OCI-LY7 (cell line): ENCODE results near the gene CTDSPL. TPM values are rescaled to one million over a fixed set of nuclear protein-coding genes. Genes with fewer than 3 reads are reported as not detected.

ENCODE experiments used
- BruUV-seq: library from RNA; stranded (reverse); fragments of 400-500 nt; replicated peaks from 2 replicates; lab custom pipeline; 2021; lab: Mats Ljungman, UMichigan
- CTCF ChIA-PET: fragments of 300-600 bp; sonication (Branson Sonifier 250); formaldehyde crosslinking; loops from one replicate; lab custom pipeline; 2022; ENCODE audit warnings: antibody characterized with exemption; ENCODE audit not compliant: unreplicated experiment; lab: Charles Lee
- POLR2A ChIA-PET: fragments of 300-600 bp; sonication (Branson Sonifier 250); formaldehyde crosslinking; loops from one replicate; lab custom pipeline; 2022; ENCODE audit warnings: antibody characterized with exemption; lab: Charles Lee
- DNase-seq: peaks from one replicate; pipeline ENCODE4 v3.0.0-alpha.2; 2015; ENCODE audit warnings: low spot score
- H2AFZ ChIP-seq: fragments of 200-600 bp; sonication (generic), shearing (Covaris generic); 2 replicates; pipeline ENCODE4 v1.6.1; 2014; ENCODE audit warnings: mild to moderate bottlenecking, antibody characterized with exemption, low read length, moderate library complexity
- H3K27ac ChIP-seq: fragments of 200-600 bp; sonication (generic); 2 replicates; pipeline ENCODE4 v1.5.1; 2014; ENCODE audit warnings: mixed run types, low read depth, mild to moderate bottlenecking, moderate library complexity, low read length, inconsistent platforms; ENCODE audit not compliant: poor library complexity, severe bottlenecking
- H3K36me3 ChIP-seq: fragments of 200-600 bp; sonication (generic); 2 replicates; pipeline ENCODE4 v1.6.1; 2014; ENCODE audit warnings: mild to moderate bottlenecking, antibody characterized with exemption, low read length, moderate library complexity, mixed read lengths; ENCODE audit not compliant: insufficient read depth
- H3K4me1 ChIP-seq: fragments of 200-600 bp; sonication (generic); 2 replicates; pipeline ENCODE4 v1.5.1; 2014; ENCODE audit warnings: mild to moderate bottlenecking, low read length; ENCODE audit not compliant: insufficient read depth, poor library complexity, severe bottlenecking
- H3K4me2 ChIP-seq: fragments of 200-600 bp; sonication (generic); 2 replicates; pipeline ENCODE4 v1.6.1; 2014; ENCODE audit warnings: mild to moderate bottlenecking, low read length
- H3K4me3 ChIP-seq: fragments of 200-600 bp; sonication (generic); 2 replicates; pipeline ENCODE4 v1.5.1; 2014; ENCODE audit warnings: mild to moderate bottlenecking, low read depth, low read length; ENCODE audit not compliant: poor library complexity, severe bottlenecking
- H3K79me2 ChIP-seq: fragments of 200-600 bp; sonication (generic); 2 replicates; pipeline ENCODE4 v1.6.1; 2016; ENCODE audit warnings: low read depth, mild to moderate bottlenecking, low read length, moderate library complexity, mixed read lengths; ENCODE audit not compliant: insufficient read depth
- H3K9me2 ChIP-seq: fragments of 200-600 bp; sonication (generic); 2 replicates; pipeline ENCODE4 v1.6.1; 2016; ENCODE audit warnings: mild to moderate bottlenecking, low read length, mixed read lengths; ENCODE audit not compliant: insufficient read depth
- H3K9me3 ChIP-seq: fragments of 200-600 bp; sonication (generic); 2 replicates; pipeline ENCODE4 v1.6.1; 2014; ENCODE audit warnings: mild to moderate bottlenecking, mixed run types, low read length, mixed read lengths
- H4K20me1 ChIP-seq: fragments of 200-600 bp; sonication (generic); 2 replicates; pipeline ENCODE4 v1.6.1; 2014; ENCODE audit warnings: mild to moderate bottlenecking, antibody characterized with exemption, low read length, moderate library complexity, mixed read lengths; ENCODE audit not compliant: insufficient read depth
- EZH2phosphoT487 ChIP-seq: fragments of 200-600 bp; sonication (generic); IDR thresholded peaks from 2 replicates; pipeline ENCODE4 v1.6.1; 2018; ENCODE audit warnings: low read depth, borderline replicate concordance, mild to moderate bottlenecking, mixed run types, antibody characterized with exemption, low read length, moderate library complexity, mixed read lengths
- intact Hi-C: fragments of 100-400 bp; cut with micrococcal nuclease; formaldehyde crosslinking; loops from one replicate; pipeline ENCODE4 v1.10.0; 2022; ENCODE audit not compliant: unreplicated experiment
- total RNA-seq, 2 experiments: library from RNA; depleted of rRNA in 1 of 2; stranded (reverse); fragments of >200 nt in 1 of 2; shearing (Covaris generic) in 1 of 2; gene quantifications; 2 replicates each; pipeline ENCODE4 v1.2.3, GENCODE V29; 2014 to 2022
- TF ChIP-seq, protein P1 (sequence below): fragments of 200-600 bp; sonication (generic); conservative IDR thresholded peaks from 2 replicates; pipeline ENCODE4 v1.5.1; 2014; ENCODE audit warnings: mild to moderate bottlenecking, antibody characterized with exemption, low read length, moderate library complexity, mixed read lengths

Gene CTDSPL
- total RNA-seq, 2 experiments from 2014 or later, result 0.38 TPM; not detected in 1

DNA sequence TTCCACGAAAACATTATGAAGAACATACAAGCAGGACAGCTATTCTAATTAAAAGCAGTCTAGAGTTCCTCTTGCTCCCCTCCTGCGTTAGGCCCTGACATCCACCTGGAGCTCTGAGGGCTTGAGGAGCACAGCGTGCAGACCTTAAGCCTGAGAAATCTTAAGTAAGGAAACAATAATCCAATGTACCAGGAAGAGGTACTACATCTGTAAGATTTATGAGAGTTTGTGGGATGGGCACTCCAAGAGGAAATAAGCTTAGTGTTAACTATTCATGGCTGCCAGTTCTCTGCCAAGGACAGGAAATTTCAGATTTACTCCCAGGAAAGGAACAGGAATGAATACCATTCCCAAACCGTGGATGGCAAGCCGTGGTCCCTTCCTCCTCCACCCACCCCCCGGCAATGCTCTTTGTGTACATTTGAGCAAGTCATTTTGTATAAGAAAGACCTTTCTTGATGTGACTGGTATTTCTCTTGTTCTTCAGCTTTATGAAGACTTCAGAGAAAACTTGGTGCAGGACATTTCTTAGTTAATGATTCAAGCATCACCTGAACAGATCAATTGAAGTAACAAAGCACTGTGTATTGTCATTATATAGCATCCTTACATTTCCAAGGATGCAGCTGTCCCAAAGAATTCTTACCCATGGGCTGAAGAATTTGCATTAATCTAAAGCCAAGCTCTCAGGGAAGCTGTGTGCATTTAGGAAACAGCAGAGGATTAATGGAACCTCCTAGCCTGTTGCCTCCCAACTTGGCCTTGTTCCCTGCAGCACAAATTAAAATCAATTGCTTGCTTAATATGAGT lies 100.1 kb downstream of the CTDSPL start:
- Histone ChIP-seq H3K4me2 (no peak overlapping the region), H3K4me3 (no peak overlapping the region), H3K4me1 (peaks cover 7% of the 10 kb centered on the region), H4K20me1 (no peaks in the 10 kb centered on the region), H3K36me3 (no peaks in the 10 kb centered on the region), H3K9me3 (no peaks in the 10 kb centered on the region), H3K9me2 (no peaks in the 10 kb centered on the region), H2AFZ (no peak overlapping the region), H3K27ac (no peak overlapping the region), H3K79me2 (no peaks in the 10 kb centered on the region)
- no peak for TF ChIP-seq EZH2phosphoT487
- TF ChIP-seq, protein P1, sequence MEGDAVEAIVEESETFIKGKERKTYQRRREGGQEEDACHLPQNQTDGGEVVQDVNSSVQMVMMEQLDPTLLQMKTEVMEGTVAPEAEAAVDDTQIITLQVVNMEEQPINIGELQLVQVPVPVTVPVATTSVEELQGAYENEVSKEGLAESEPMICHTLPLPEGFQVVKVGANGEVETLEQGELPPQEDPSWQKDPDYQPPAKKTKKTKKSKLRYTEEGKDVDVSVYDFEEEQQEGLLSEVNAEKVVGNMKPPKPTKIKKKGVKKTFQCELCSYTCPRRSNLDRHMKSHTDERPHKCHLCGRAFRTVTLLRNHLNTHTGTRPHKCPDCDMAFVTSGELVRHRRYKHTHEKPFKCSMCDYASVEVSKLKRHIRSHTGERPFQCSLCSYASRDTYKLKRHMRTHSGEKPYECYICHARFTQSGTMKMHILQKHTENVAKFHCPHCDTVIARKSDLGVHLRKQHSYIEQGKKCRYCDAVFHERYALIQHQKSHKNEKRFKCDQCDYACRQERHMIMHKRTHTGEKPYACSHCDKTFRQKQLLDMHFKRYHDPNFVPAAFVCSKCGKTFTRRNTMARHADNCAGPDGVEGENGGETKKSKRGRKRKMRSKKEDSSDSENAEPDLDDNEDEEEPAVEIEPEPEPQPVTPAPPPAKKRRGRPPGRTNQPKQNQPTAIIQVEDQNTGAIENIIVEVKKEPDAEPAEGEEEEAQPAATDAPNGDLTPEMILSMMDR, result no peak
- ChIA-PET CTCF (no interaction called here), POLR2A (interaction anchor here (0.6 kb wide), 1 partner anchor 788 kb away, joined by 3 read pairs; the partner anchor contains the start of gene LRRFIP2)
- no peak for DNase-seq
- intact Hi-C loops, result no loop called here
- BruUV-seq, result no TSS peak

DNA sequence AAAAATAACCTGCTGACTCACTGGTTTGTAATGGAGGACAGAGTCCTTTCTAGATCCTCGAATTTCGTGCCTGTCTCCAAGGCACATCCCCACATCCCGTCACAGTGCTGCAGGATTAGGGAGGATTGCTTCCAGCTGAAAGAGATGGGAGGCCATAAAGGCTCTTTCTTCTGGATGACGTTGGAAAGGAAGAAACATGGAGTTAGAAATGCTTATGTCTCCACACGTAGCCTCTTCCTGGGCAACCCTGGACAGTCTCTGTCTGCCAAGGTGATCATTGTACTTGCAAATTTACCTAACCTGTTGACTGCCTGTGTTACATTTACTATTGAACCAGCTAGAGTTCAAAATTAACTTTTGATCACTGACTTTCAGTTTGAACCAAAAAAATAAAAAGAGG lies 101.3 kb downstream of the CTDSPL start:
- no peaks in the 10 kb centered on the region for H3K9me2 ChIP-seq
- no peaks in the 10 kb centered on the region for H4K20me1 ChIP-seq
- no peak overlapping the region for H3K27ac ChIP-seq
- H3K4me2 ChIP-seq, result no peak overlapping the region
- H3K36me3 ChIP-seq, result no peaks in the 10 kb centered on the region
- no peaks in the 10 kb centered on the region for H3K4me1 ChIP-seq
- no peak overlapping the region; the same call in 1 of the 2 replicates for H2AFZ ChIP-seq
- intact Hi-C loops, result no loop called here
- ChIA-PET CTCF (interaction anchor here (1.4 kb wide), 1 partner anchor 11 kb away, joined by 4 read pairs; no protein-coding TSS in a partner anchor), POLR2A (no interaction called here)
- H3K4me3 ChIP-seq, result no peak overlapping the region
- no peak for DNase-seq
- no peaks in the 10 kb centered on the region for H3K79me2 ChIP-seq
- no peaks in the 10 kb centered on the region for H3K9me3 ChIP-seq
- no TSS peak for BruUV-seq
- no peak for TF ChIP-seq EZH2phosphoT487
- TF ChIP-seq, protein P1, result no peak

DNA sequence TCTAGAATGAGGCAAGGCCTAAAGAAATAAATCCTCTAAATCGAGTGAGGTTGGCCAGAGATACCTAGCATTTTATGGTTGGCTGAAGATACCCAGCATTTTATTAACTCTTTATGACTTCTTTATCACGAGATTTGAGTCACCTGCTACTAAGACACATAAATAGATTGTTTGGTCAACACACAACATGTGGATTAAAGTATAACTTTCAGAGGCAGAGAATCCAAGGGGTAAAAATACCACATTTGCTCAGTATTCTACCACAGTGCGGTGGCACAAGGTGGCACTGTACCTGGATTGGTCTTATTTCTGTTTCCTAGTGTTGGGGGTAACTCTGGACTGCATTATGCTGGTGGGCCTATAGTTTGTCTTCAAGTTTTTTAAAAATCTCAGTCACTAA lies 102.0 kb downstream of the CTDSPL start:
- no peaks in the 10 kb centered on the region for H3K4me1 ChIP-seq
- H3K79me2 ChIP-seq, result no peaks in the 10 kb centered on the region
- H3K9me2 ChIP-seq, result no peaks in the 10 kb centered on the region
- no peak overlapping the region for H3K27ac ChIP-seq
- H4K20me1 ChIP-seq, result no peaks in the 10 kb centered on the region
- H3K36me3 ChIP-seq, result no peaks in the 10 kb centered on the region
- TF ChIP-seq, protein P1, result 0 out of 2 replicates have a peak, but pooled peaks have one; percentile 15
- TF ChIP-seq EZH2phosphoT487, result no peak
- no peaks in the 10 kb centered on the region for H3K9me3 ChIP-seq
- no peak overlapping the region for H3K4me3 ChIP-seq
- H2AFZ ChIP-seq, result no peak overlapping the region; the same call in 1 of the 2 replicates
- BruUV-seq, result no TSS peak
- DNase-seq, result no peak
- intact Hi-C loops, result no loop called here
- no peak overlapping the region for H3K4me2 ChIP-seq
- POLR2A ChIA-PET, result no interaction called here
- CTCF ChIA-PET, result interaction anchor here (1.4 kb wide), 1 partner anchor 10 kb away, joined by 4 read pairs; no protein-coding TSS in a partner anchor
